Effector memory CD8-positive, alpha-beta T cell (primary cell): ENCODE data around the gene AKR1C2.
"Not testable (repeated sequence)": the region's sequence is repeated elsewhere in the genome, so short reads cannot be mapped to it uniquely, and the experiment has no call there.

Experiments
- ATAC-seq: fragments of 150-1000 bp; cut with Tn5 transposase; replicated peaks from 2 replicates; pipeline ENCODE4 v1.10.0; 2021; ENCODE audit warnings: mild to moderate bottlenecking, moderate library complexity
- DNase-seq, 3 experiments: peaks; one replicate each; pipeline ENCODE4 v3.0.0; 2021
- H3K27ac Mint-ChIP-seq, 2 donors: one replicate each; pipeline ENCODE4 v1.8.0; 2022; ENCODE audit warnings: mild to moderate bottlenecking in 2 of 2, mixed read lengths in 2 of 2, moderate library complexity in 2 of 2
- H3K27me3 Mint-ChIP-seq, 2 donors: one replicate each; pipeline ENCODE4 v1.8.0; 2022; ENCODE audit warnings: mixed read lengths in 2 of 2
- H3K36me3 Mint-ChIP-seq: one replicate; pipeline ENCODE4 v1.8.0; 2022; ENCODE audit warnings: mild to moderate bottlenecking, moderate library complexity, mixed read lengths; ENCODE audit not compliant: insufficient read depth
- H3K4me1 Mint-ChIP-seq, 2 donors: one replicate each; pipeline ENCODE4 v1.8.0; 2022; ENCODE audit warnings: low read depth in 2 of 2, mixed read lengths in 2 of 2
- H3K4me3 Mint-ChIP-seq, 2 donors: one replicate each; pipeline ENCODE4 v1.8.0; 2022; ENCODE audit warnings: mild to moderate bottlenecking in 2 of 2, mixed read lengths in 2 of 2, moderate library complexity in 2 of 2
- H3K9me3 Mint-ChIP-seq, 2 donors: one replicate each; pipeline ENCODE4 v1.8.0; 2022; ENCODE audit warnings: mixed read lengths in 2 of 2

AKR1C2 gene

GRCh38 chr10:4953405-4953804 lies 50.3 kb downstream of the AKR1C2 start:
- DNase-seq (no peak), ATAC-seq (no peak)
- no peak overlapping the region for H3K27ac Mint-ChIP-seq
- no peaks in the 10 kb centered on the region for H3K9me3 Mint-ChIP-seq
- peaks cover 16 to 34% of the 10 kb centered on the region in 2 donors for H3K27me3 Mint-ChIP-seq
- H3K36me3 Mint-ChIP-seq = no peaks in the 10 kb centered on the region
- no peaks in the 10 kb centered on the region for H3K4me1 Mint-ChIP-seq
- H3K4me3 Mint-ChIP-seq = no peak overlapping the region

GRCh38 chr10:4951512-4952162 lies 52.0 kb downstream of the AKR1C2 start:
- DNase-seq, ATAC-seq, H3K27ac Mint-ChIP-seq, H3K4me3 Mint-ChIP-seq, H3K36me3 Mint-ChIP-seq, H3K4me1 Mint-ChIP-seq, H3K9me3 Mint-ChIP-seq: not testable (repeated sequence)
- peaks cover 26 to 38% of the 10 kb centered on the region in 2 donors for H3K27me3 Mint-ChIP-seq

- no peak for ATAC-seq
- H3K4me3 Mint-ChIP-seq = no peak overlapping the region
These were observed 55.7 kb downstream of the AKR1C2 start for GRCh38 chr10:4947635-4948596.

GRCh38 chr10:4947039-4947634 lies 56.5 kb downstream of the AKR1C2 start:
- no peak overlapping the region for H3K27ac Mint-ChIP-seq
- H3K4me1 Mint-ChIP-seq = no peaks in the 10 kb centered on the region
- H3K27me3 Mint-ChIP-seq = peaks cover 34 to 46% of the 10 kb centered on the region in 2 donors
- no peaks in the 10 kb centered on the region for H3K9me3 Mint-ChIP-seq
- no peak overlapping the region for H3K4me3 Mint-ChIP-seq
- peaks cover 3% of the 10 kb centered on the region for H3K36me3 Mint-ChIP-seq
- no peak for DNase-seq
- no peak for ATAC-seq

More at GRCh38 chr10:4947635-4948596, 55.7 kb downstream of the AKR1C2 start:
- no peak overlapping the region for H3K27ac Mint-ChIP-seq
- no peak for DNase-seq
- no peaks in the 10 kb centered on the region for H3K4me1 Mint-ChIP-seq
- H3K27me3 Mint-ChIP-seq = peaks cover 34 to 46% of the 10 kb centered on the region in 2 donors
- H3K36me3 Mint-ChIP-seq = peaks cover 3% of the 10 kb centered on the region
- no peaks in the 10 kb centered on the region for H3K9me3 Mint-ChIP-seq

GRCh38 chr10:4945766-4946717 lies 57.6 kb downstream of the AKR1C2 start:
- no peaks in the 10 kb centered on the region for H3K9me3 Mint-ChIP-seq
- ATAC-seq (no peak), DNase-seq (no peak)
- peaks cover 31 to 41% of the 10 kb centered on the region in 2 donors for H3K27me3 Mint-ChIP-seq
- H3K4me3 Mint-ChIP-seq = no peak overlapping the region
- H3K36me3 Mint-ChIP-seq = peaks cover 3% of the 10 kb centered on the region
- no peaks in the 10 kb centered on the region for H3K4me1 Mint-ChIP-seq
- H3K27ac Mint-ChIP-seq = no peak overlapping the region

GRCh38 chr10:4944841-4945240 lies 58.8 kb downstream of the AKR1C2 start:
- DNase-seq = no peak
- Mint-ChIP-seq H3K36me3 (peaks cover 3% of the 10 kb centered on the region), H3K9me3 (no peaks in the 10 kb centered on the region), H3K4me3 (no peak overlapping the region), H3K27me3 (peaks cover 34 to 42% of the 10 kb centered on the region in 2 donors), H3K27ac (no peak overlapping the region), H3K4me1 (no peaks in the 10 kb centered on the region)
- ATAC-seq = no peak

- H3K4me1 Mint-ChIP-seq = no peaks in the 10 kb centered on the region
These were observed 59.8 kb downstream of the AKR1C2 start for GRCh38 chr10:4943821-4944220.

GRCh38 chr10:4943416-4943815 lies 60.2 kb downstream of the AKR1C2 start:
- H3K4me3 Mint-ChIP-seq, H3K4me1 Mint-ChIP-seq, H3K27ac Mint-ChIP-seq, H3K36me3 Mint-ChIP-seq, H3K9me3 Mint-ChIP-seq, DNase-seq, ATAC-seq: not testable (repeated sequence)
- peaks cover 40 to 44% of the 10 kb centered on the region in 2 donors for H3K27me3 Mint-ChIP-seq

More at GRCh38 chr10:4943821-4944220, 59.8 kb downstream of the AKR1C2 start:
- H3K4me3 Mint-ChIP-seq = no peak overlapping the region
- H3K27ac Mint-ChIP-seq = no peak overlapping the region
- ATAC-seq = no peak
- no peaks in the 10 kb centered on the region for H3K9me3 Mint-ChIP-seq
- no peak for DNase-seq
- peaks cover 3% of the 10 kb centered on the region for H3K36me3 Mint-ChIP-seq
- peaks cover 36 to 43% of the 10 kb centered on the region in 2 donors for H3K27me3 Mint-ChIP-seq

GRCh38 chr10:4942931-4943330 lies 60.7 kb downstream of the AKR1C2 start:
- not testable (repeated sequence) for H3K4me1 Mint-ChIP-seq, H3K9me3 Mint-ChIP-seq, H3K4me3 Mint-ChIP-seq, ATAC-seq, H3K27ac Mint-ChIP-seq, H3K36me3 Mint-ChIP-seq, DNase-seq
- H3K27me3 Mint-ChIP-seq = peaks cover 43 to 44% of the 10 kb centered on the region in 2 donors

- no peak for DNase-seq
- no peak for ATAC-seq
- Mint-ChIP-seq H3K36me3 (no peaks in the 10 kb centered on the region), H3K27me3 (peaks cover 38 to 40% of the 10 kb centered on the region in 2 donors), H3K27ac (no peak overlapping the region), H3K4me1 (no peaks in the 10 kb centered on the region), H3K9me3 (no peaks in the 10 kb centered on the region), H3K4me3 (no peak overlapping the region)
These were observed 61.9 kb downstream of the AKR1C2 start for GRCh38 chr10:4941540-4942330.

GRCh38 chr10:4940909-4941308 lies 62.7 kb downstream of the AKR1C2 start:
- not testable (repeated sequence) for DNase-seq, H3K9me3 Mint-ChIP-seq, H3K36me3 Mint-ChIP-seq, H3K27ac Mint-ChIP-seq, ATAC-seq, H3K4me1 Mint-ChIP-seq, H3K4me3 Mint-ChIP-seq
- peaks cover 33 to 45% of the 10 kb centered on the region in 2 donors for H3K27me3 Mint-ChIP-seq

GRCh38 chr10:4940073-4940428 lies 63.6 kb downstream of the AKR1C2 start:
- H3K9me3 Mint-ChIP-seq, ATAC-seq, H3K36me3 Mint-ChIP-seq, H3K4me3 Mint-ChIP-seq, DNase-seq, H3K27ac Mint-ChIP-seq, H3K4me1 Mint-ChIP-seq: not testable (repeated sequence)
- peaks cover 33 to 45% of the 10 kb centered on the region in 2 donors for H3K27me3 Mint-ChIP-seq
